LNCAP (cell line): ENCODE data around the gene MMP24.

Experiments used
- TF ChIP-seq, protein P1 (sequence below): fragments of 450-650 bp; IDR thresholded peaks from 2 replicates; pipeline ENCODE4 v1.5.1; 2017; ENCODE audit warnings: mild to moderate bottlenecking

The MMP24 gene

DNA sequence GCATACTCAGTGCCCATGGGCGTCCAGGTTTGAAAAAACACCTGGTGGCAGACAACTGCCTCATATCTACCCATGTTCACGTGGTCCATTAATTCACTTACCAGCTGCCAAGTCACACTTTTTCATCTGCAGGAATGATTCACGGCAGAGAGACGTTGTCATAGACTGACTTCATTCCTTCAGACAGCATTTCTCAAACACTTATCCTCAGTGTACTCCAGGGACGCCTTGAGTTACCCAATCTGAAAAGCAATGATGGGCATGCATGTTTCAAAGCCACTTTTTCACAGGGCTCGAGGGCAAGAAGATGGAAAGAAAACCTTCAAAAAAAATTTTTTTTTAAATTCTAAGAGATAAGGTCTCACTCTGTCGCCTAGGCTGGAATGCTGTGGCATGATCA lies 45.4 kb downstream of the MMP24 start:
- TF ChIP-seq, protein P1, sequence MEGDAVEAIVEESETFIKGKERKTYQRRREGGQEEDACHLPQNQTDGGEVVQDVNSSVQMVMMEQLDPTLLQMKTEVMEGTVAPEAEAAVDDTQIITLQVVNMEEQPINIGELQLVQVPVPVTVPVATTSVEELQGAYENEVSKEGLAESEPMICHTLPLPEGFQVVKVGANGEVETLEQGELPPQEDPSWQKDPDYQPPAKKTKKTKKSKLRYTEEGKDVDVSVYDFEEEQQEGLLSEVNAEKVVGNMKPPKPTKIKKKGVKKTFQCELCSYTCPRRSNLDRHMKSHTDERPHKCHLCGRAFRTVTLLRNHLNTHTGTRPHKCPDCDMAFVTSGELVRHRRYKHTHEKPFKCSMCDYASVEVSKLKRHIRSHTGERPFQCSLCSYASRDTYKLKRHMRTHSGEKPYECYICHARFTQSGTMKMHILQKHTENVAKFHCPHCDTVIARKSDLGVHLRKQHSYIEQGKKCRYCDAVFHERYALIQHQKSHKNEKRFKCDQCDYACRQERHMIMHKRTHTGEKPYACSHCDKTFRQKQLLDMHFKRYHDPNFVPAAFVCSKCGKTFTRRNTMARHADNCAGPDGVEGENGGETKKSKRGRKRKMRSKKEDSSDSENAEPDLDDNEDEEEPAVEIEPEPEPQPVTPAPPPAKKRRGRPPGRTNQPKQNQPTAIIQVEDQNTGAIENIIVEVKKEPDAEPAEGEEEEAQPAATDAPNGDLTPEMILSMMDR: no peak

DNA sequence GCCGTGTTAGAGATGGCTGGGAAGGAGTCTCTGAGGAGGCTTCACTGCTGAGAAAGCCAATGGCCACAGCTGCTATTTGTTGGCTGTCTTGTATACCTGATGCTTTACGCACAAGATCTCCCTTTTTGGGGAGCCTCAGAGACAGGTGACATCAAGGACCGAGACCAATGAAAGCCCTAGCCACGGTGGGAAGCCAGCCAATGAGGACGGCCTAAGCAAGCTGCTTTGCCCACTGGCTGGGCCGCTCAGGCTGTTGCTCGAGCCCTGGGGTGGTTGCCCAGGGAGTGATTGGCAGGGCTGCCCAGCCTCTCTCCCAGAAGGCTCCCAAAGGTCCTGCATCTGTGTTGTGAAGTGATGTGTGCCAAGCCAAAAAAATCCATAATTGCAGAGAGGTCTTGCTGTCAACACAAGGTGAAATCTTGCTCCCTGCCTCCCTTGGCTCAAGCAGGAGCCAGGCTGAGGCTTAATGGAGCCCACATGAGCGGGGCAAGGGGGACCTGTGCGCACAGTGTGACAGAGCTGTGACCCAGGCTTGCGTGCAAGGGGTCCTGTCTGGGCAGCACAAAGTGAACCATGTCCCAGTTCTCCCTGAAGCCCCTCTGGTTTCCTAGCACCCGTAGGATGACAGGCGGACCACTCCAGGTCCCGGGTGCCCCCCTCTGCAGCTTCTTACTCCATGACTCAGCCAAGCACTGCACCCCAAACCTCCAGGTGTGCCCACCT lies 47.1 kb downstream of the MMP24 start:
- TF ChIP-seq, protein P1: no peak

- TF ChIP-seq, protein P1: no peak
Measured at GRCh38 chr20:35274172-35275092, 47.9 kb downstream of the MMP24 start.

DNA sequence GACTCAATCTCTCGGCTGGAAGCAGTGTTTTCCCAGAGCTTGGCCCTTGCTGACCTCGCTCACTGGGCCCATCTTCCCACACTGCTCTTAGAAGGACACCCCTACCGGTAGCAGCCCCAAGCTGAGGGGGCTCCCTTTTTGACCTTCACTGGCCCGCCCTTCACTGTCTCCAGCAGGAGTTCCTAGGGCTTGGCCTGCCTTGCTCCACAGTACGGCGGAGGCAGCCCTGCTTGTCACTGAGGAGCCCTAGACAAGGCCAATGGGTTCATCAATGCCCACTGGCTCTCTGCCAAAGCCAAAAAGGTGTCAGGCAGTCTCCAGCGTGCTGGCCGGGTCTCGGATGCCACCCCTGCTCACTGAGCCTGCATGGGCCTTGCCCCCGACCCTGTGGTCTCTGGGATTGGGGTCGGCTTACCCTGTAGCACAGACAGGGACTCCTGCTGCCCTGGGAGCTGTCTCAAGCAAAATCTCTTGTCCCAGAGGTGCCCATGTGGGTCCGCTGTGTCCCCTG lies 49.3 kb downstream of the MMP24 start:
- TF ChIP-seq, protein P1: no peak

DNA sequence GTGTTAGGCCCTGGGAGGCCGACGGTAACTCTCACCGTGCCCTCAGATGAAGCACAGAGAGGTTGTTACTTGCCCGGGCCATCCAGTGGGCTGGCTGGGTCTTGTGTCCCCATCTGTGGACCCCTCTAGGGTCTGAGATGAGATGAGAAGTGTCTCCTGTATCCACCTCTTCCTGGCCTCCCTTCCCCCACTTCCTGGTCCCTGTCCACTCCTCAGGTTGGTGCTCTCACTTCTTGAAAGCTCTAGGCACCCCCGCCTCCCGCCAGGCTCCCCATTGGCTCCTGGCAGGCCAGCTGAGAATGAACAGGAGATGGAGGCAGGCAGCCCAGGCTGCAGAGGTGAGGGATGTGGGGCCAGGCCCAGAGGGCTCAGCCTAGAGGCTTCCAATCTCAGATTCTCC lies 49.9 kb downstream of the MMP24 start:
- TF ChIP-seq, protein P1: no peak

DNA sequence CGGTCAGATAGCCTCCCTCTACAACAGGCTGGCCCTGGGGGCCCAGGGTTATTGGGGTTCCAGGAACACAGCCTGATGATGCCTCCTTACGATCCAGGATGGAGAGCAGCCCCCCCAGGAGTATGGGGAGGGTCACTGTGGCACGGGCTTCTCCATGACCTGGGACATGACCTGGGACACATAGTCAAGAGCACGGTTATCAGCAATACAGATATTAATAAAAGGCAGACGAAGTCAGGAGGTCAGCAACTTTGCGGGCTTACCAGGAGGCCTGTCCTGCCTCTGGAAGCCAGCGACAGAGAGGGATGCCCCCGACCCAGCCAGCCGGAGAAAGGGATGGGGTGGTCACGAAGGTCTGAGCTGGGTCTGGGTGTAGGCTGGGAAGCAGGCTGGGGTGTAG lies 50.6 kb downstream of the MMP24 start:
- TF ChIP-seq, protein P1: no peak

DNA sequence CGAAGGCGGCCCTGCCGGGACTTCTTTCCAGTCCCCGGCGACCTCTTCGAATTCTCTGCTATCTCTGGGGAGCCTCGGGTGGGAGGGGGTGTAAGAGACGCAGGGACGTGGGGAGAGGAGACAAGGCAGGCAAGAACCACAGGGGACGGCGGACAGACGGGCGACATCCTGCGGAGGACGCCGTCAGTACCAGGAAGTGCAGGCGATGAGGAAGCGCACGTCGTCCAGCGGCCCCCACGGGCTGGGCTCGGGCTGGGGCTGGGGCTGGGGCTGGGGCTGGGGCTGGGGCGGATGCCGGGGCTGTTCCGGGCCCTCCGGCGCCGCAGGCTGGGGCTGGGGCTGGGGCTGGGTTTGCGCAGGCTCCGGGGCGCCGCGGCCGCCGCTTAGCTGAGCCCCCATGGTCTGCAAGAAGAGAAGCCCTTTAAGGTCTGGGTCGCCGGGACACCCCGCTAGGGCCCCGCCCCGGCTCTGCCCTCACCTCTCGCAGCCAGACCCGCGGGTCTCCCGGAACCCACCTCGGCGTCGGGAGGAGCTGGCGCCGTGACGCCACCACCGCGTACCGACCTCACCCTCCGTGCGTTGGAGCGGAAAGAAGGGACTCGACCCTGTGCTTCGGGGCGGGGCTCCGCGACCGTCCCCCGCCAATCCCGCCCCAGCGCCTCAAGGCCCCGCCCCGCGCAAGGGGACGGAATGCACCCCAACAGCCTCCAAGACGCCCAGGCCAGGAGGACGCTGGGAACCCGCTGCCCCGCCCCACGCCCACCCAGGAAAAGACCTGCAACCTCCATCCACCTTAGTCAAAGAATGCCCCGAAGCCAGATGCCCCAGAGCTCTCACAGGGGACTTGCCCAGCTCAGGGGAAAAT lies 51.3 kb downstream of the MMP24 start, which contains the start of gene MMP24OS:
Gene MMP24OS (minus strand): TSS at position 592 of the 865 bp plus-strand sequence. CDS start 193 bp downstream, at position 399.
- TF ChIP-seq, protein P1: no peak; the same call in 1 of the 2 replicates
